NCI-H1930 (cell line): ENCODE data around the gene ZSWIM4.
"Not testable (repeated sequence)": the region's sequence is repeated elsewhere in the genome, so short reads cannot be mapped to it uniquely, and the experiment has no call there.

ENCODE experiments used
- DNase-seq, 2 experiments: peaks; one replicate each; lab custom pipeline; 2025; lab: John Stamatoyannopoulos, UW

The ZSWIM4 gene

GRCh38 chr19:13794757-13795589 lies at the start of gene ZSWIM4:
TSS of gene ZSWIM4 (plus strand) at chr19:13795443. CDS start at chr19:13795649, 206 bp downstream.
- DNase-seq = peak; percentile 95 to 96

GRCh38 chr19:13747098-13747453 lies 48.2 kb upstream of the ZSWIM4 start:
- no peak for DNase-seq

DNA sequence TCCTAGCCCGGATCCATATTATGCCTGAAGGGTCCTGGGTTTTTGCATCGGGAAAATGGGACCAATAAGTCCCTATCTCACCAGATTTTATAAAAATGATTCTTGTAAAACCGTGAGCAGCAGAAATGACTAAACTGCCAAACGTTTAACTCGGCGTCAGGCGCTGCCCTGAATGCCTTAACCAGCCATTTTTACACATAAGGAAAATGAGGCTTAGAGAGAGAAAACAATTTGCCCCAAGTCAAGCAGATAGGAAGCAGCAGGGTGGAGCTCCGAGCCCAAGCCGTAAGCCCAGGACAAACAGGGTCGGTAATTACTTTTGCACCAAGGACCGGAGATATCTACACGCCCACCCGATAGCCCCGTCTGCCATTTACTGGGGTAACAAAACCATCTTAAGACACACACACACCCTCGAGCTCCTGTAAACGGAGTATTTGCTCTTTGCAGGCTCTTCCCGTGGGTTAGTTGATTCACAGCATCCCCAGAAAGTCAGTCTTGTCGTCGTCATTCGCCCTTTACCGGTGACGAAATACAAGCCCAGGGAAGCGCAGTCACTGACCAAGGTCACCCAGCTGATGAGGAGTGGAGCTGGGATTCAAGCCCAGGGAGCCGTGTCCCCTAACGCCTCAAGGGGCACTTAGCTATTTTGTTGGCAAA lies 46.9 kb upstream of the ZSWIM4 start:
- DNase-seq = no peak

GRCh38 chr19:13751436-13751835 lies 43.8 kb upstream of the ZSWIM4 start:
- no peak for DNase-seq

GRCh38 chr19:13753622-13754021 lies 41.6 kb upstream of the ZSWIM4 start:
- not testable (repeated sequence) for DNase-seq

- no peak for DNase-seq
Measured at GRCh38 chr19:13756210-13756609, 39.0 kb upstream of the ZSWIM4 start.

DNA sequence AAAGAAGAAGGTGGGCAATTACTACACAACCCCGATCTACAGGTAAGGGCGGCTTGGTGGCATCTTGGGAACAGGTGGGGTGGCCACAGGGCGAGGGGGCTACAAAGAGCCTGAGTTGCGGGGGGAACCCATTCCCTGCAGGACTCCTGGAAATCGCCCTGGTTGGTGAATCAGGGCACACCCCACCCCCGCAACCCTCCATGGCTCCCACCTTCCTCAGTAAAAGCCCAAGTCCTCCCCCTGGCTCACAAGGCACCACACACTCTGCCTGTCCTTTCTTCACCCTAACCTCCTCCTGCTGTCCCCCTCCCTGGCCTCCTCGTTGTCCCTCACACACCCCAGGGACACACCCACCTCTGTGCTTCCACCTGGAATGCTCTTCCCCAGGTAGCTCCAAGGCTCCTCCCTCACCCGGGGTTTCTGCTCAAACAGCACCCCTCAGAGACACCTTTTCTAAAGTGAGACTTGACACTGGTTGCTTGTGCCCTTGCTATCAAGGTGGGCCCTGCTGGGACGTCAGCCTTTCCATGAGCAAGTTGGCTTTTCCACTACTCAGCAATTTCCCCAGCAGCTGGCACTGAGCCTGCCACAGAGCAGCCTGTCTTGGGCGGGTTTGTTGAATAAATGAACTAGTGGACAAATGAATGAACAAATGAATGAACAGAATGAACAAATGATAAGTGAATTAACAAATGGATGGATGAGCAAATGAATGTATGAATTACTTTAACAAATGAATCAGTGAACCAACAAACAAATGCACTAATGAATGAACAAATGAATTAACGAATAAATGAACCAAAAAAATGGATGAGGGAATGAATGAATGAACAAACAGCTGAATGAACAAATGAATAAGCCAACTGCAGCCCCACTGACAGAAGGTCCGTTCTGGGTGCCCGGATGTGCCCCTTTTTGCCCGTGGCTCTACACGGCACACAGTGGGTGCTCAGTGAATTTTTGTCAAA lies 37.2 kb upstream of the ZSWIM4 start:
- DNase-seq = no peak

DNA sequence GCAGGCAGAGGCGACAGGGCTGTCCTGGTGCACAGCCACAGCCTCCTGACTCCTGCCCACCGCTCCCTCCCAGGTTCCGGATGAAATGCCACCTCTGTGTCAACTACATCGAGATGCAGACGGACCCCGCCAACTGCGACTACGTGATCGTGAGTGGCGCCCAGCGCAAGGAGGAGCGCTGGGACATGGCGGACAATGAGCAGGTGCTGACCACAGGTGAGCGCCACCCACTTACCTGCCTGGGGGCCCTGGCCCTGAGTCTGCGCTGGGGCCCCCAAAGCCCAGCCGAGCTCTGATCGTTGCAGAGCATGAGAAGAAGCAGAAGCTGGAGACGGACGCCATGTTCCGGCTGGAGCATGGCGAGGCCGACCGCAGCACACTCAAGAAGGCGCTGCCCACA lies 36.4 kb upstream of the ZSWIM4 start:
- no peak for DNase-seq

DNA sequence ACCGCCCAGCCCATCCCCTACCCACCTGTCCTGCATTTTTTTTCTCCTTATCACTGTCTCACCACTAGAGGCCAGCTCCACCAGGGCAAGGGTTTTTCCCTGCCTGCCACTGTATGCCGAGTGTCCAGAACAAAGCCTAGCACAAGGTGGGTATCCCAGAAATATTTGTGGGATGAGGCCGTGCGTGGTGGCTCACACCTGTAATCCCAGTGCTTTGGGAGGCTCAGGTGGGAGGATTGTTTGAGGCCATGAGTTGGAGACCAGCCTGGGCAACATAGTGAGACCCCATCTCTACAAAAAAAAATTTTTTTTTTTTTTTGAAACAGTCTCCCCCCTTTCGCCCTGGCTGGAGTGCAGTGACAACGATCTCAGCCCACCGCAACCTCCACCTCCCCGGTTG lies 33.8 kb upstream of the ZSWIM4 start:
- DNase-seq = no peak

- DNase-seq = no peak
Measured at GRCh38 chr19:13762635-13763235, 32.5 kb upstream of the ZSWIM4 start.

GRCh38 chr19:13763265-13763664 lies 32.0 kb upstream of the ZSWIM4 start:
- no peak for DNase-seq

DNA sequence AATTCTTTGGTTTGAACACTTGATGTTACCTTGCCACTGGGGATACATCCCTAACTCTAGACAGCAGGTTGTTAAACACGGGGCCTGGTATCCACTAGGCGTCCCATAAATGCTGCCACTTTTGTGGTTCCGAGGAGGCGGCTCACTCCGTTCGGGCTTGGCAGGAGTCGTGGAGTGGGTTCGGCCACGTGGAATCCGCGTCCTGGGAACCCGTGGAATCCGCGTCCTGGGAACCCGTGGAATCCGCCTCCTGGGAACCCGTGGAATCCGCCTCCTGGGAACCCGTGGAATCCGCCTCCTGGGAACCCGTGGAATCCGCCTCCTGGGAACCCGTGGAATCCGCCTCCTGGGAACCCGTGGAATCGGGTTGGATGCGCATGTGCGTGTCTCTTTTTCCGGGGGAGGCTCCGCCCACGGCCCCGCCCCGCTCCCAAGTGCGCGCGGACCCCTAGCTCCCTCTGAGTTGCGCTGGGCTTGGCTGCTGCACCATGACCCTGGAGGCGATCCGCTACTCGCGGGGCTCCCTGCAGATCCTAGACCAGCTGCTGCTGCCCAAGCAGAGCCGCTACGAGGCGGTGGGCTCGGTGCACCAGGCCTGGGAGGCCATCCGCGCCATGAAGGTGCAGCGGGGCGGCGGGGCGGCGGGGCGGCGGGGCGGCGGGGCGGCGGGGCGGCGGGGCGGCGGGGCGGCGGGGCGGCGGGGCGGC lies 31.0 kb upstream of the ZSWIM4 start, which contains the start of gene MRI1:
Gene MRI1, plus strand, starts transcription at position 422 of the 707 bp plus-strand sequence. Its CDS starts 67 bp downstream, at position 489.
- DNase-seq = peak; percentile 46 to 52

DNA sequence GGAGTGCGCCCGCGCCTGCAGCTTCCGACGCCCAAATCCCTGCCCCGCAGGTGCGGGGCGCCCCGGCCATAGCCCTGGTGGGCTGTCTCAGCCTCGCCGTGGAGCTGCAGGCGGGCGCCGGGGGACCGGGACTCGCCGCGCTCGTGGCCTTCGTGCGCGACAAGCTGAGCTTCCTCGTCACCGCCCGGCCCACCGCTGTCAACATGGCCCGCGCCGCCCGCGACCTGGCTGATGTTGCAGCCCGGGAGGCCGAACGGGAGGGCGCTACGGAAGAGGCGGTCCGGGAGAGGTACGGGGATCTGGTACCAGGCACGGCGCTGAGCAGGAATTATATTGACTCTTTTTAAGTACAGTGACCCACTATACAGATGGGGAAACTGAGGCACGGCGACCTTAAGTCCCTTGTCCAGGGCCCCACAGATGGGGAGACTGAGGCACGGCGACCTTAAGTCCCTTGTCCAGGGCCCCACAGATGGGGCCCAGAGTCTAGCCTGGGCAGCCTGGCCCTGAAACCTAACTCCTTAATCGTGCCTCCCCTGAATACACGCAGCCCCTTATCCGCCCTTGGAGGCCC lies 30.3 kb upstream of the ZSWIM4 start:
- DNase-seq = no peak

DNA sequence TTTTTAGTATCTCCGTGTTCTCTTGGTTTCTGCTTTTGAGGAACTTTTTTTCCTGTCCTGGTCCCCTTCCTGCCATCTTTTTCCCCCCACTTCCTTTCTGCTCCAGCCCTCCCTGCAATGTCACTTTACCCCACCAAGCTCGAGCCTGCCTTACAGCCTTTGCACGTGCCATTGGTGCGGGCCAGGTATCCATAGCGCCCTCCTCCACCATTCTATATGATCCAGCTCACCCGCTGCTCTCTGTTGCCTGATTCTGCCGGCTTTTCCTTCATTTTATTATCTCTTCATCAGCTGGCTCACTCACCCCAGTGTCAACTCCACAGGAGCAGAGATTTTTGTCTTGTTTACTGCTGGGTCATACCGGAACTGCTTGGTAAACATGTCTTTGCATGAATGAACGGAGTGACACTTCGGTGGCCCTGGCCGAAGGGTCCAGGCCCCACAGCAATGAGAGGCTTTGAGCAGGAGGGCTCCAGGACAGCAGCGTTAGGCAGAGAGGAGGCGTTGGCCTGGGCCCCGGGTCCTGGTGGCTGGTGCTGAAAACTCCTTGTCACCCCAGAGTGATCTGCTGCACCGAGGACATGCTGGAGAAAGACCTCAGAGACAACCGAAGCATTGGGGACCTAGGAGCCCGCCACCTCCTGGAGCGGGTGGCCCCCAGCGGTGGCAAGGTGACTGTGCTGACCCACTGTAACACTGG lies 29.7 kb upstream of the ZSWIM4 start:
- no peak for DNase-seq

DNA sequence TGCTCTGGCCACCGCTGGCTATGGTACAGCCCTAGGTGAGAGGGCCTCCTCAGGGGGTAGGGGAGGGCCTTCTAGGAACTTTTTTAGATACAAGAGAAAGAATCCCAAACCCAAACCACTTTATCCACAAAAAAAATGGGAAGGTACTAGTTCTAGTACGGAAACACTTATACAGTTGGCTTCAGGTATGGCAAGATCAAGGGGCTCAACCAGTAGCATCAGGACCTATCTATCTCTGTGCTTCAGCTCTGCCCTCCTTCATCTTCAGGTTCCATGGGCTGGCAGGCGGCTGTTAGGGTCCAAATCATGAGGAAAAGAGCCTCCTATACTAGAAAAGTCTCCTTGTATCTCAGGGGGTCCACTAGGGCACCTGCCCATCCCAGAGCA lies 29.2 kb upstream of the ZSWIM4 start:
- no peak for DNase-seq

- DNase-seq = no peak
Measured at GRCh38 chr19:13768510-13768909, 26.7 kb upstream of the ZSWIM4 start.

DNA sequence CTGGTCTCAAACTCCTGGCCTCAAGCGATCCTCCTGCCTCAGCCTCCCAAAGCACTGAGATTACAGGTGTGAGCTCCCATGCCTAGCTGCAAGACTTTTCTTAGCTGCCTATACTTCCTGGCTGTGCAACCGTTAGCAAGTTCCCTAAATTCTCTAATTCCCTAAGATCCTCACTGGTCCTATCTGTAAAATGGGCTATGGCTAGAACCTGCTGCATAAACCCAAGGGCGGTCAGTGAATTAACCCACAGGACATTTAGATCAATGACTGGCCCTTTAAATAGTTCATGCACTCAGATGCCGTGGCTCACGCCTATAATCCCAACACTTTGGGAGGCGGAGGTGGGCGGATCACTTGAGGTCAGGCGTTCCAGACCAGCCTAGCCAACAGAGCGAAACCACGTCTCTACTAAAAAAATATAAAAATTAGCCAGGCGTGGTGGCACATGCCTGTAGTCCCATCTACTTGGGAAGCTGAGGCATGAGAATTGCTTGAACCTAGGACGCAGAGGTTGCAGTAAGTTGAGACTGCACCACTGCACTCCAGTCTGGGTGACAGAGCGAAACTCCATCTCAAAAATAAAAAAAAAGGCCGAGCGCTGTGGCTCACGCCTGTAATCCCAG lies 25.1 kb upstream of the ZSWIM4 start:
- no peak for DNase-seq

GRCh38 chr19:13774217-13775191 lies 20.7 kb upstream of the ZSWIM4 start, which contains the start of gene C19orf53:
TSS of gene C19orf53 (plus strand) at chr19:13774456. CDS start at chr19:13774478, 22 bp downstream.
- peak; percentile 68 to 80 for DNase-seq
